HepG2 (cell line): ENCODE results near the gene SLC35F3. TPM values are rescaled to one million over a fixed set of nuclear protein-coding genes. Genes with fewer than 3 reads are reported as not detected.

Experiments
- ATAC-seq: fragments of 200-7000 bp; cut with Tn5 transposase; 3 replicates; pipeline ENCODE4 v1.9.1; 2020; ENCODE audit warnings: mild to moderate bottlenecking, moderate library complexity
- BruUV-seq: library from RNA; stranded (reverse); fragments of 400-500 nt; replicated peaks from 2 replicates; lab custom pipeline; 2021; lab: Mats Ljungman, UMichigan
- CTCF ChIA-PET: fragments of 300-600 bp; formaldehyde crosslinking; extraction: SDS; loops from one replicate; lab custom pipeline; 2021; ENCODE audit warnings: low total read pairs, inconsistent platforms, low intra/inter-chr PET ratio; lab: Yijun Ruan, JAX
- POLR2A ChIA-PET: fragments of 350-600 bp; sonication (Branson Sonifier 250); formaldehyde crosslinking; loops from one replicate; lab custom pipeline; 2020; ENCODE audit warnings: antibody characterized with exemption, inconsistent platforms; lab: Yijun Ruan, JAX
- DNase-seq: peaks from one replicate; pipeline ENCODE4 v3.0.0-alpha.2; 2015; ENCODE audit warnings: low spot score
- FAIRE-seq: peaks from 3 replicates; lab custom pipeline; 2011; peaks lifted over from hg19 to GRCh38; lab: Jason Lieb, UNC
- H2AFZ ChIP-seq: one replicate; pipeline ENCODE4 v1.6.1; 2011; ENCODE audit warnings: low read length, inconsistent platforms
- H3K27ac ChIP-seq: fragments of 300-600 bp; 3 replicates; pipeline ENCODE4 v1.8.0; 2011; ENCODE audit warnings: mixed run types, mild to moderate bottlenecking, mixed read lengths, low read length, inconsistent platforms; ENCODE audit not compliant: insufficient read depth; ENCODE audit errors: extremely low read length
- H3K27me3 ChIP-seq, 2 experiments: fragments of 200-600 bp in 1 of 2; 2 replicates in 1 of 2; 3 replicates in 1 of 2; pipeline versions ENCODE4 v1.6.0 to v1.8.0; 2011; ENCODE audit warnings: low read length in 2 of 2, mild to moderate bottlenecking in 2 of 2, moderate library complexity in 2 of 2, inconsistent platforms in 1 of 2; ENCODE audit not compliant: insufficient read depth in 2 of 2, control insufficient read depth in 1 of 2
- H3K36me3 ChIP-seq, 2 experiments: fragments of 200-600 bp in 1 of 2; replicated peaks in 1 of 2; 2 replicates in 1 of 2; 3 replicates in 1 of 2; pipeline versions ENCODE4 v1.5.1 to v1.8.0; 2011; ENCODE audit warnings: low read length in 2 of 2, inconsistent platforms in 1 of 2; ENCODE audit not compliant: insufficient read depth in 2 of 2, control insufficient read depth in 1 of 2
- H3K4me1 ChIP-seq: 2 replicates; pipeline ENCODE4 v1.5.1; 2012; ENCODE audit warnings: low read length, inconsistent platforms; ENCODE audit not compliant: insufficient read depth
- H3K4me2 ChIP-seq: 2 replicates; pipeline ENCODE4 v1.6.0; 2011; ENCODE audit warnings: low read depth, low read length, inconsistent platforms
- H3K4me3 ChIP-seq, 3 experiments: fragments of 200-600 bp in 1 of 3; sonication (generic), shearing (Covaris generic) in 1 of 3; replicated peaks in 1 of 3; 2 replicates each; pipeline ENCODE4 v1.5.1; 2011 to 2016; ENCODE audit warnings: low read length in 3 of 3, inconsistent platforms in 2 of 3, low read depth in 2 of 3, mild to moderate bottlenecking in 2 of 3, control low read depth in 1 of 3, mixed read lengths in 1 of 3; ENCODE audit not compliant: insufficient read depth in 1 of 3
- H3K79me2 ChIP-seq: one replicate; pipeline ENCODE4 v1.6.1; 2011; ENCODE audit warnings: low read length, inconsistent platforms; ENCODE audit not compliant: insufficient read depth
- H3K9ac ChIP-seq: 2 replicates; pipeline ENCODE4 v1.6.0; 2011; ENCODE audit warnings: mild to moderate bottlenecking, low read depth, low read length, inconsistent platforms; ENCODE audit not compliant: insufficient read depth
- H3K9me3 ChIP-seq: 2 replicates; pipeline ENCODE4 v1.5.1; 2012; ENCODE audit warnings: mild to moderate bottlenecking, low read length
- H4K20me1 ChIP-seq: 2 replicates; pipeline ENCODE4 v1.6.0; 2011; ENCODE audit warnings: inconsistent platforms, mild to moderate bottlenecking, low read length, moderate library complexity; ENCODE audit not compliant: insufficient read depth
- CBX1 ChIP-seq: IDR thresholded peaks from one replicate; pipeline ENCODE4 v1.6.1; 2016; ENCODE audit warnings: antibody characterized with exemption, low read depth
- TEAD2 ChIP-seq: sonication (generic); formaldehyde crosslinking; IDR thresholded peaks from 2 replicates; pipeline ENCODE4 v1.9.0; 2021; ENCODE audit warnings: missing genetic modification reagents
- YEATS2 ChIP-seq: sonication (generic); formaldehyde crosslinking; IDR thresholded peaks from 2 replicates; pipeline ENCODE4 v1.4.0; 2020; ENCODE audit warnings: missing genetic modification reagents, borderline replicate concordance
- ZMYM3 ChIP-seq: sonication (generic); formaldehyde crosslinking; IDR thresholded peaks from 2 replicates; pipeline ENCODE4 v1.5.1; 2020; ENCODE audit warnings: mild to moderate bottlenecking, missing genetic modification reagents
- ZNF616 ChIP-seq: sonication (generic); formaldehyde crosslinking; IDR thresholded peaks from 2 replicates; pipeline ENCODE4 v1.5.0; 2020; ENCODE audit warnings: low read depth, mild to moderate bottlenecking, missing genetic modification reagents
- WGBS: methylation state at CpG from one replicate; pipeline ENCODE4 v1.1.6; 2017; ENCODE audit warnings: low lambda C conversion rate; 5-methylcytosine and 5-hydroxymethylcytosine counted together
- in situ Hi-C: cut with HindIII; loops from 2 replicates; pipeline ENCODE4 v1.10.0; 2017; ENCODE audit warnings: low pct_unique_long_range_greater_than_20kb; ENCODE audit not compliant: extremely low pct_ligation_motif_present
- intact Hi-C: fragments of 100-400 bp; cut with micrococcal nuclease; formaldehyde crosslinking; loops from one replicate; pipeline ENCODE4 v1.10.0; 2022; ENCODE audit not compliant: unreplicated experiment
- polyA plus RNA-seq, 8 experiments: library from polyadenylated mRNA; depleted of rRNA in 3 of 8; stranded (reverse) in 7 of 8; unstranded in 1 of 8; fragments of >200 nt; fragmentation: Illumina TruSeq in 4 of 8; extraction: Trizol in 4 of 8; gene quantifications; 2 replicates each; pipeline versions ENCODE4 v1.2.1 to v1.2.3, GENCODE V29; 2011 to 2016; ENCODE audit warnings: low read depth in 4 of 8, missing spikeins in 1 of 8, mixed read lengths in 1 of 8; ENCODE audit not compliant: insufficient read depth in 1 of 8
- total RNA-seq, 5 experiments: library from RNA; depleted of rRNA; stranded (reverse); fragments of >200 nt; fragmentation: Illumina TruSeq; extraction: Trizol; gene quantifications; 2 replicates each; pipeline ENCODE4 v1.2.3, GENCODE V29; 2016; ENCODE audit warnings: low read depth in 1 of 5
- TF ChIP-seq, protein P1 (sequence below): sonication (generic); IDR thresholded peaks from 2 replicates; pipeline ENCODE4 v1.6.1; 2016; ENCODE audit warnings: low read depth, borderline replicate concordance
- TF ChIP-seq, protein P2 (sequence below): sonication (generic); formaldehyde crosslinking; IDR thresholded peaks from 2 replicates; pipeline ENCODE4 v1.5.0; 2020; ENCODE audit warnings: mild to moderate bottlenecking, missing genetic modification reagents, moderate library complexity

The SLC35F3 gene
- total and polyA plus RNA-seq, 2 of the 13 experiments (the other 11 are each of a cell fraction or from before 2014, with no cell fraction given) = not detected

DNA sequence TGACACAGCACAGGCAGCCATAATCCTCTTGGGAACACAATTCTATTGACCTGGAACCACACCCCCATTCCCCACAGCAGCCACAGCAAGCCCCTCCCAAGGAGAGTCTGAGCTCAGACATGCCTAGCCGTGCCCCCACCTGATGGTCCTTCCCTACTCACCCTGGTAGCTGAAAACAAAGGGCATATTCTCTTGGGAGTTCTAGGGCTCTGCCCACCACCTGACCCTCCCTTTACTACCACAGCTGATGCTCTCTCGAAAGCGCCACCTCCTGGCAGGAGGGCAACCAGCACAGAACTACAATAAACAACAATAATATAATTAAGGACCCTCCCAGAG is 283.9 kb downstream of the SLC35F3 start:
- in situ Hi-C loops (no loop called here), intact Hi-C loops (loop anchor here (1.0 to 2.0 kb wide), 2 partner anchors 34 to 74 kb away; no protein-coding TSS in a partner anchor)
- Histone ChIP-seq H3K9me3 (no peaks in the 10 kb centered on the region), H3K36me3 (no peaks in the 10 kb centered on the region), H3K9ac (no peak overlapping the region), H3K27ac (no peak overlapping the region), H4K20me1 (no peaks in the 10 kb centered on the region), H3K27me3 (peaks cover 0 to 4% of the 10 kb centered on the region in 2 experiments; a peak in 3 of 5 replicates), H3K4me2 (no peak overlapping the region), H3K4me3 (no peak overlapping the region), H2AFZ (no peak overlapping the region), H3K79me2 (no peaks in the 10 kb centered on the region), H3K4me1 (no peaks in the 10 kb centered on the region)
- no peak for FAIRE-seq
- 3% methylated on average over 3 of the region's 3 CpGs for WGBS
- BruUV-seq = no TSS peak
- TF ChIP-seq, protein P1, sequence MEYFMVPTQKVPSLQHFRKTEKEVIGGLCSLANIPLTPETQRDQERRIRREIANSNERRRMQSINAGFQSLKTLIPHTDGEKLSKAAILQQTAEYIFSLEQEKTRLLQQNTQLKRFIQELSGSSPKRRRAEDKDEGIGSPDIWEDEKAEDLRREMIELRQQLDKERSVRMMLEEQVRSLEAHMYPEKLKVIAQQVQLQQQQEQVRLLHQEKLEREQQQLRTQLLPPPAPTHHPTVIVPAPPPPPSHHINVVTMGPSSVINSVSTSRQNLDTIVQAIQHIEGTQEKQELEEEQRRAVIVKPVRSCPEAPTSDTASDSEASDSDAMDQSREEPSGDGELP = peak; percentile 53; the same call in 1 of the 2 replicates
- TF ChIP-seq CBX1 (no peak), TEAD2 (CRISPR knock-in tag) (no peak)
- TF ChIP-seq, protein P2, sequence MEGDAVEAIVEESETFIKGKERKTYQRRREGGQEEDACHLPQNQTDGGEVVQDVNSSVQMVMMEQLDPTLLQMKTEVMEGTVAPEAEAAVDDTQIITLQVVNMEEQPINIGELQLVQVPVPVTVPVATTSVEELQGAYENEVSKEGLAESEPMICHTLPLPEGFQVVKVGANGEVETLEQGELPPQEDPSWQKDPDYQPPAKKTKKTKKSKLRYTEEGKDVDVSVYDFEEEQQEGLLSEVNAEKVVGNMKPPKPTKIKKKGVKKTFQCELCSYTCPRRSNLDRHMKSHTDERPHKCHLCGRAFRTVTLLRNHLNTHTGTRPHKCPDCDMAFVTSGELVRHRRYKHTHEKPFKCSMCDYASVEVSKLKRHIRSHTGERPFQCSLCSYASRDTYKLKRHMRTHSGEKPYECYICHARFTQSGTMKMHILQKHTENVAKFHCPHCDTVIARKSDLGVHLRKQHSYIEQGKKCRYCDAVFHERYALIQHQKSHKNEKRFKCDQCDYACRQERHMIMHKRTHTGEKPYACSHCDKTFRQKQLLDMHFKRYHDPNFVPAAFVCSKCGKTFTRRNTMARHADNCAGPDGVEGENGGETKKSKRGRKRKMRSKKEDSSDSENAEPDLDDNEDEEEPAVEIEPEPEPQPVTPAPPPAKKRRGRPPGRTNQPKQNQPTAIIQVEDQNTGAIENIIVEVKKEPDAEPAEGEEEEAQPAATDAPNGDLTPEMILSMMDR (CRISPR knock-in tag) = peak; percentile 45
- ChIA-PET POLR2A (no interaction called here), CTCF (no interaction called here)
- ATAC-seq = peak; percentile 57
- peak; percentile 34 for DNase-seq

DNA sequence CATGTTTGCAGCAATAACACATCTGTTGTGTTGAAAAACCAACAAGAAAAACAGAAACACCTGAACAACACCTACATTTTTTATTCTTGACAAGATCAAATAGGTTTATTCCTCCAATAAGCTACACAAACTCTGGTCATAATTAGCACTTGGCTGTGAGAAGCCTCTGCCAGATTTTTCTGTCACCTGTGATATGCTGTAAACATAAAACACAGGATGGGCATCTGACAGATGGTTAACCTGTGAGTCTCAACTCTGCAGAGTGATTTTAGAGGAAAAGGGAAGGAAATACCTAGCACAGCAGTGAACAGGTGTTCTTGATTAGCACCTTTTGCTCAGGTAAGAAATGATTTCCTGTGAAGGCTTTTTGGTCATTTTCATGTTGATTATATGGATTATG is 293.4 kb downstream of the SLC35F3 start:
- intact Hi-C loops (no loop called here), in situ Hi-C loops (no loop called here)
- H3K9me3 ChIP-seq = no peaks in the 10 kb centered on the region
- no peak for DNase-seq
- H3K36me3 ChIP-seq = no peaks in the 10 kb centered on the region
- H3K4me2 ChIP-seq = no peak overlapping the region
- H3K9ac ChIP-seq = no peak overlapping the region
- no peak overlapping the region for H3K4me3 ChIP-seq
- ChIA-PET CTCF (no interaction called here), POLR2A (no interaction called here)
- no peak for TF ChIP-seq ZNF616 (CRISPR knock-in tag)
- TF ChIP-seq ZMYM3 (CRISPR knock-in tag) = no peak
- no peak for TF ChIP-seq YEATS2 (CRISPR knock-in tag)
- H3K79me2 ChIP-seq = no peaks in the 10 kb centered on the region
- no peak overlapping the region for H2AFZ ChIP-seq
- no peaks in the 10 kb centered on the region for H4K20me1 ChIP-seq
- no peak overlapping the region for H3K27ac ChIP-seq
- H3K4me1 ChIP-seq = no peaks in the 10 kb centered on the region
- ATAC-seq = no peak
- no peak for FAIRE-seq
- H3K27me3 ChIP-seq = no peaks in the 10 kb centered on the region
- no TSS peak for BruUV-seq
